IMR-90 (cell line): ENCODE data around the gene ATP6V0E2. TPM values are rescaled to one million over a fixed set of nuclear protein-coding genes. Genes with fewer than 3 reads are reported as not detected.
A peak's percentile ranks its signal among the peaks of the same experiment; 100 is the strongest.

Source experiments
- ATAC-seq: fragments of 200-7000 bp; cut with Tn5 transposase; 2 replicates; pipeline ENCODE4 v1.9.1; 2020; ENCODE audit warnings: low read depth, mild to moderate bottlenecking, moderate library complexity
- BruUV-seq: library from RNA; stranded (reverse); fragments of 400-500 nt; replicated peaks from 2 replicates; lab custom pipeline; 2021; lab: Mats Ljungman, UMichigan
- CTCF ChIA-PET: fragments of 300-600 bp; formaldehyde crosslinking; extraction: SDS; loops from one replicate; lab custom pipeline; 2021; ENCODE audit warnings: antibody characterized with exemption; lab: Yijun Ruan, JAX
- POLR2A ChIA-PET: fragments of 300-600 bp; sonication (Branson Sonifier 250); formaldehyde crosslinking; loops from one replicate; lab custom pipeline; 2022; ENCODE audit warnings: antibody characterized with exemption; ENCODE audit not compliant: unreplicated experiment; lab: Charles Lee
- DNase-seq: peaks from one replicate; pipeline ENCODE4 v3.0.0; 2013
- H2AFZ ChIP-seq: replicated peaks from 2 replicates; pipeline ENCODE3; 2013; ENCODE audit warnings: low read length, mild to moderate bottlenecking; ENCODE audit not compliant: poor library complexity
- H2AK5ac ChIP-seq: 2 replicates; pipeline ENCODE4 v1.6.1; 2013; ENCODE audit warnings: low read depth, low read length, inconsistent platforms
- H2AK9ac ChIP-seq: replicated peaks from 2 replicates; pipeline ENCODE3; 2013; ENCODE audit warnings: mild to moderate bottlenecking, low read depth, low read length, moderate library complexity; ENCODE audit not compliant: poor library complexity
- H2BK120ac ChIP-seq: 2 replicates; pipeline ENCODE4 v1.6.1; 2013; ENCODE audit warnings: low read depth, low read length, inconsistent platforms
- H2BK15ac ChIP-seq: 3 replicates; pipeline ENCODE4 v1.6.1; 2013; ENCODE audit warnings: low read depth, low read length, inconsistent platforms
- H2BK20ac ChIP-seq: 2 replicates; pipeline ENCODE4 v1.6.1; 2013; ENCODE audit warnings: low read depth, mild to moderate bottlenecking, inconsistent platforms, low read length, moderate library complexity
- H2BK5ac ChIP-seq: 2 replicates; pipeline ENCODE4 v1.6.1; 2013; ENCODE audit warnings: mild to moderate bottlenecking, low read depth, low read length, inconsistent platforms; ENCODE audit not compliant: poor library complexity, severe bottlenecking
- H3K14ac ChIP-seq: replicated peaks from 2 replicates; pipeline ENCODE4 v1.6.1; 2013; ENCODE audit warnings: low read depth, low read length, inconsistent platforms
- H3K18ac ChIP-seq: 2 replicates; pipeline ENCODE4 v1.6.1; 2013; ENCODE audit warnings: low read depth, low read length, control low read depth
- H3K23ac ChIP-seq: 2 replicates; pipeline ENCODE4 v1.6.1; 2013; ENCODE audit warnings: low read depth, low read length, inconsistent platforms
- H3K27ac ChIP-seq: 2 replicates; pipeline ENCODE4 v1.5.1; 2013; ENCODE audit warnings: mild to moderate bottlenecking, control low read depth, low read length; ENCODE audit not compliant: insufficient read depth
- H3K27me3 ChIP-seq: 2 replicates; pipeline ENCODE4 v1.6.1; 2013; ENCODE audit warnings: low read length; ENCODE audit not compliant: control insufficient read depth, insufficient read depth
- H3K36me3 ChIP-seq: 2 replicates; pipeline ENCODE4 v1.6.1; 2013; ENCODE audit warnings: low read length, mixed read lengths; ENCODE audit not compliant: control insufficient read depth, insufficient read depth
- H3K4ac ChIP-seq: 2 replicates; pipeline ENCODE4 v1.6.1; 2013; ENCODE audit warnings: low read depth, low read length, inconsistent platforms
- H3K4me1 ChIP-seq: 2 replicates; pipeline ENCODE4 v1.6.1; 2013; ENCODE audit warnings: low read length, mixed read lengths; ENCODE audit not compliant: control insufficient read depth, insufficient read depth
- H3K4me2 ChIP-seq: 2 replicates; pipeline ENCODE4 v1.6.1; 2013; ENCODE audit warnings: low read depth, mild to moderate bottlenecking, control low read depth, low read length, moderate library complexity
- H3K4me3 ChIP-seq: 2 replicates; pipeline ENCODE4 v1.5.1; 2013; ENCODE audit warnings: low read depth, mild to moderate bottlenecking, control low read depth, low read length, moderate library complexity; ENCODE audit not compliant: insufficient read depth
- H3K56ac ChIP-seq: 2 replicates; pipeline ENCODE4 v1.6.1; 2013; ENCODE audit warnings: low read length, inconsistent platforms; ENCODE audit not compliant: insufficient read depth; ENCODE audit errors: extremely low read depth
- H3K79me1 ChIP-seq, 2 experiments: 2 replicates each; pipeline ENCODE4 v1.6.1; 2013; ENCODE audit warnings: low read length in 2 of 2, inconsistent platforms in 1 of 2, low read depth in 1 of 2
- H3K9ac ChIP-seq: 2 replicates; pipeline ENCODE4 v1.6.1; 2013; ENCODE audit warnings: low read depth, low read length, control low read depth
- H3K9me1 ChIP-seq: 2 replicates; pipeline ENCODE4 v1.6.1; 2013; ENCODE audit warnings: low read length, inconsistent platforms; ENCODE audit not compliant: insufficient read depth
- H3K9me3 ChIP-seq: 2 replicates; pipeline ENCODE4 v1.6.1; 2013; ENCODE audit warnings: low read length; ENCODE audit not compliant: control insufficient read depth, insufficient read depth
- H4K20me1 ChIP-seq: 2 replicates; pipeline ENCODE4 v1.6.1; 2013; ENCODE audit warnings: low read length, inconsistent platforms; ENCODE audit not compliant: insufficient read depth
- H4K5ac ChIP-seq: 2 replicates; pipeline ENCODE4 v1.6.1; 2013; ENCODE audit warnings: mild to moderate bottlenecking, low read depth, low read length, control low read depth
- H4K8ac ChIP-seq, 2 experiments: 2 replicates each; pipeline ENCODE4 v1.6.1; 2013; ENCODE audit warnings: low read depth in 2 of 2, low read length in 2 of 2, control low read depth in 1 of 2, inconsistent platforms in 1 of 2
- H4K91ac ChIP-seq: 2 replicates; pipeline ENCODE4 v1.6.1; 2013; ENCODE audit warnings: low read depth, low read length, inconsistent platforms; ENCODE audit not compliant: insufficient read depth
- CTCF ChIP-seq: conservative IDR thresholded peaks from 2 replicates; pipeline ENCODE4 v1.5.1; 2012; ENCODE audit warnings: mild to moderate bottlenecking, low read depth, low read length, improper control_type of control experiment
- FOS ChIP-seq: fragments of 150-350 bp; IDR thresholded peaks from 2 replicates; pipeline ENCODE4 v1.6.1; 2016; ENCODE audit warnings: low read depth, low read length
- RAD21 ChIP-seq: IDR thresholded peaks from 2 replicates; pipeline ENCODE4 v1.6.1; 2012; ENCODE audit warnings: low read length, improper control_type of control experiment
- SMC3 ChIP-seq: fragments of 150-350 bp; IDR thresholded peaks from 2 replicates; pipeline ENCODE4 v1.6.1; 2016; ENCODE audit warnings: low read depth, mild to moderate bottlenecking, antibody characterized with exemption, low read length, moderate library complexity
- WGBS, 2 experiments: methylation state at CpG; one replicate each; pipeline versions ENCODE4 v1.1.5 to v1.1.7; 2013; ENCODE audit warnings: missing lambda C conversion rate in 2 of 2; ENCODE audit not compliant: insufficient read length in 1 of 2; ENCODE audit errors: extremely low coverage in 2 of 2; 5-methylcytosine and 5-hydroxymethylcytosine counted together
- dilution Hi-C: fragments of 300-500 bp; cut with HindIII; formaldehyde crosslinking; loops from one replicate; pipeline ENCODE4 v1.14.3; 2018; ENCODE audit warnings: low sequenced_read_pairs; ENCODE audit not compliant: unreplicated experiment
- in situ Hi-C: fragments of 300-500 bp; cut with MboI; formaldehyde crosslinking; loops from 3 replicates; pipeline ENCODE4 v1.14.3; 2019; ENCODE audit warnings: low sequenced_read_pairs, inconsistent platforms, mixed read lengths
- intact Hi-C: fragments of 100-400 bp; cut with micrococcal nuclease; formaldehyde crosslinking; loops from 2 replicates; pipeline ENCODE4 v1.10.0; 2022
- polyA plus RNA-seq, 3 experiments: library from polyadenylated mRNA; depleted of rRNA; stranded (reverse); fragments of >200 nt; gene quantifications; 2 replicates each; pipeline ENCODE4 v1.2.3, GENCODE V29; 2012; ENCODE audit warnings: low replicate concordance in 1 of 3
- total RNA-seq: library from RNA; depleted of rRNA; stranded (reverse); fragments of >200 nt; gene quantifications from 2 replicates; pipeline ENCODE4 v1.2.3, GENCODE V29; 2012

Gene ATP6V0E2
- total and polyA plus RNA-seq, 2 of the 4 experiments (the other 2 are of a cell fraction), result 5.7 to 30.3 TPM

- dilution Hi-C loops, result no loop called here
- peak; percentile 94 for ATAC-seq
Observed at GRCh38 chr7:149883452-149883861, 9.7 kb downstream of the ATP6V0E2 start.

More at GRCh38 chr7:149883452-149883861, 9.7 kb downstream of the ATP6V0E2 start:
- Histone ChIP-seq H3K14ac (no peak overlapping the region), H3K27me3 (no peaks in the 10 kb centered on the region), H2BK20ac (no peak overlapping the region), H2AK5ac (no peak overlapping the region), H2AK9ac (no peak overlapping the region), H3K4me2 (no peak overlapping the region), H3K56ac (no peak overlapping the region), H3K4ac (no peak overlapping the region), H2BK120ac (no peak overlapping the region), H2BK15ac (no peak overlapping the region), H3K4me3 (no peak overlapping the region), H3K9ac (no peak overlapping the region), H3K79me1 (no peaks in the 10 kb centered on the region), H3K23ac (no peak overlapping the region), H3K18ac (no peak overlapping the region), H2AFZ (peak overlapping the region; percentile 50), H4K8ac (no peak overlapping the region), H4K91ac (no peak overlapping the region), H4K5ac (no peak overlapping the region), H3K9me3 (no peaks in the 10 kb centered on the region), H3K27ac (no peak overlapping the region), H4K20me1 (no peaks in the 10 kb centered on the region), H3K4me1 (peaks cover 3% of the 10 kb centered on the region; the same call in 1 of the 2 replicates), H3K9me1 (no peaks in the 10 kb centered on the region), H3K36me3 (no peaks in the 10 kb centered on the region), H2BK5ac (no peak overlapping the region)
- peak; percentile 77 for TF ChIP-seq SMC3
- peak; percentile 85 for TF ChIP-seq RAD21
- no peak for TF ChIP-seq FOS
- peak; percentile 77 for TF ChIP-seq CTCF
- POLR2A ChIA-PET, result no interaction called here
- DNase-seq, result peak; percentile 51
- intact Hi-C loops, result loop anchor here (1.0 to 5.0 kb wide), 3 partner anchors 119 to 393 kb away; no protein-coding TSS in a partner anchor
- CTCF ChIA-PET, result interaction anchor here (0.5 to 1.0 kb wide), 2 partner anchors 28 to 162 kb away, joined by 3 to 4 read pairs; no protein-coding TSS in a partner anchor
- no TSS peak for BruUV-seq
- WGBS, 2 experiments, result 0% methylated on average over 2 of the region's 12 CpGs; no CpG with 5 or more reads in 1 of the 2 experiments
- in situ Hi-C loops, result no loop called here
